Progenitor cell of endocrine pancreas (in vitro differentiated cells): ENCODE measurements around the gene CERS6. TPM values are rescaled to one million over a fixed set of nuclear protein-coding genes. Genes with fewer than 3 reads are reported as not detected.

Experiments
- DNase-seq: peaks from one replicate; pipeline ENCODE4 v3.0.0; 2021; ENCODE audit warnings: low spot score; ENCODE audit not compliant: unreplicated experiment
- H3K27ac Mint-ChIP-seq: 2 replicates; pipeline ENCODE4 v1.8.0; 2021; ENCODE audit warnings: mild to moderate bottlenecking, moderate library complexity, mixed read lengths
- H3K27me3 Mint-ChIP-seq: 2 replicates; pipeline ENCODE4 v1.8.0; 2021; ENCODE audit warnings: mixed read lengths
- H3K36me3 Mint-ChIP-seq: 2 replicates; pipeline ENCODE4 v1.8.0; 2022; ENCODE audit warnings: mixed read lengths; ENCODE audit not compliant: insufficient read depth
- H3K4me1 Mint-ChIP-seq: 2 replicates; pipeline ENCODE4 v1.8.0; 2021; ENCODE audit warnings: low read depth, mixed read lengths
- H3K4me3 Mint-ChIP-seq: 2 replicates; pipeline ENCODE4 v1.8.0; 2021; ENCODE audit warnings: low read depth, mild to moderate bottlenecking, moderate library complexity, mixed read lengths
- H3K9me3 Mint-ChIP-seq: 2 replicates; pipeline ENCODE4 v1.8.0; 2021; ENCODE audit warnings: low read depth, mixed read lengths
- CTCF ChIP-seq: fragments of 200-600 bp; sonication (generic); IDR thresholded peaks from one replicate; pipeline ENCODE4 v1.5.0; 2021; ENCODE audit warnings: antibody characterized with exemption, mild to moderate bottlenecking; ENCODE audit not compliant: unreplicated experiment
- total RNA-seq: library from RNA; stranded (reverse); gene quantifications from 2 replicates; pipeline ENCODE4 v1.2.1, GENCODE V29; 2021

The CERS6 gene
- total RNA-seq, 1 donor from 2014 or later: 32.5 TPM

GRCh38 chr2:168712053-168712452, 256.0 kb downstream of the CERS6 start:
- Mint-ChIP-seq H3K4me1 (peaks cover 2% of the 10 kb centered on the region), H3K9me3 (peaks cover 3% of the 10 kb centered on the region), H3K36me3 (peaks cover 5% of the 10 kb centered on the region), H3K27me3 (no peaks in the 10 kb centered on the region), H3K27ac (no peak overlapping the region), H3K4me3 (no peak overlapping the region)
- TF ChIP-seq CTCF: no peak
- no peak for DNase-seq

DNA sequence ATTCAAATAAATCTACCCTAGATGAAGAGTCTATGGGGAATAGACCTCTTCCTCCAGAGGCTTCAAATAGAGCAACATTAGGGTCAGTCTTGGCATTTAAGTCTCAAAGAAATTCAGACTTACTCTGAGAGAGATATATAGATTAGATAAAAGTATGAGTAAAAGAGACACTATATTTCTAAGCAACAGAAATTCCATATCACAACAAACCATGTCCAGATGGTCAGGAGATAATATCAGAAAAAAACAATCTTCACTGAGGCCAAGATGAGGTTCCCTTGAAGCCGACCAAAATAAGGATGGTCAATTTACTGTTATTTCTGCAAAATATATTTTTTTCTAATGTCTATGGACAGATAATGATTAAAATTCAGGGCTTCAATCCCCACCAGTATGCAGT, 257.3 kb downstream of the CERS6 start:
- peaks cover 7% of the 10 kb centered on the region for H3K36me3 Mint-ChIP-seq
- DNase-seq: no peak
- no peaks in the 10 kb centered on the region for H3K27me3 Mint-ChIP-seq
- peaks cover 3% of the 10 kb centered on the region for H3K9me3 Mint-ChIP-seq
- no peak overlapping the region for H3K4me3 Mint-ChIP-seq
- no peaks in the 10 kb centered on the region for H3K4me1 Mint-ChIP-seq
- TF ChIP-seq CTCF: no peak
- H3K27ac Mint-ChIP-seq: no peak overlapping the region

- H3K9me3 Mint-ChIP-seq: peaks cover 3% of the 10 kb centered on the region
Measured at GRCh38 chr2:168715849-168716248, 259.8 kb downstream of the CERS6 start.

GRCh38 chr2:168716839-168717238, 260.8 kb downstream of the CERS6 start:
- Mint-ChIP-seq H3K27me3 (no peaks in the 10 kb centered on the region), H3K36me3 (peaks cover 14% of the 10 kb centered on the region), H3K9me3 (peaks cover 3% of the 10 kb centered on the region), H3K4me3 (no peak overlapping the region), H3K27ac (no peak overlapping the region), H3K4me1 (no peaks in the 10 kb centered on the region)
- no peak for TF ChIP-seq CTCF
- DNase-seq: no peak

More at GRCh38 chr2:168715849-168716248, 259.8 kb downstream of the CERS6 start:
- H3K4me3 Mint-ChIP-seq: no peak overlapping the region
- H3K4me1 Mint-ChIP-seq: no peaks in the 10 kb centered on the region
- H3K27me3 Mint-ChIP-seq: no peaks in the 10 kb centered on the region
- TF ChIP-seq CTCF: no peak
- DNase-seq: no peak
- peaks cover 13% of the 10 kb centered on the region for H3K36me3 Mint-ChIP-seq
- no peak overlapping the region for H3K27ac Mint-ChIP-seq

DNA sequence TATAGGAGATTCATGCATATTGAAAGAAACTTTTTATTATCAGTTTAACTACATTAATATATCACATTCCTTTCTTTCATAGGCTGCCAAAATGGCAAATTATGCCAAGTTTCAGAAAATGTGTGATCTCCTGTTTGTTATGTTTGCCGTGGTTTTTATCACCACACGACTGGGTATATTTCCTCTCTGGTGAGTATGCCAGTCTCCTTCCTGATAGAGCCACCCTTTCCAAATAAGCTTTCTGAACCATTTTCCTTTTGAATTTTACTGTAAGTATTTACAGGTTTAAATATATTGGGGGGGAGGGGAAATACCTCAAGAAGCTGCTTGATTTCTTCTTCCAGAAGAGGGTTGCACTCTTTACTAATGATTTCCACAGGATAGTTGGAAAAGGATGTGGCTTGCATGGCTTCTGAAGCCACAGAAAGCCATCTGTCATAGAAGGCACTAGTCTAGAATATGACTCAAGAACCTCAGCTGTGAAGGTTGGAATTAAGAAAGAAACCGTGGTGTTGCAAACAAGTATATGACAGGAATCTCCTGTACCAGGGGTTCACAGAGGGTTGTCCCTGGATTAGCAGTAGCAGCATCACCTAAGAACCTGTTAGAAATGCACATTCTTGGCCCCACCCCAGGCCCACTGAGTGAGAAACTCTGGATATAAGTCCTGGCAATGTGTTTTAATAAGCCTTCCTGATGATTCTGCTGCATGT, 261.9 kb downstream of the CERS6 start:
- DNase-seq: no peak
- Mint-ChIP-seq H3K36me3 (peaks cover 21% of the 10 kb centered on the region), H3K27me3 (no peaks in the 10 kb centered on the region)

More for the DNA sequence above, 261.9 kb downstream of the CERS6 start:
- no peaks in the 10 kb centered on the region for H3K4me1 Mint-ChIP-seq
- H3K4me3 Mint-ChIP-seq: no peak overlapping the region
- TF ChIP-seq CTCF: no peak
- peaks cover 3% of the 10 kb centered on the region for H3K9me3 Mint-ChIP-seq
- no peak overlapping the region for H3K27ac Mint-ChIP-seq
